Activated CD4-positive, alpha-beta memory T cell treated with anti-CD3 and anti-CD28 coated beads for 36 hours (primary cell): ENCODE results near the gene EMILIN3. TPM values are rescaled to one million over a fixed set of nuclear protein-coding genes. Genes with fewer than 3 reads are reported as not detected.
"Not testable (repeated sequence)": the region's sequence is repeated elsewhere in the genome, so short reads cannot be mapped to it uniquely, and the experiment has no call there.

ENCODE experiments used
- CTCF ChIA-PET: fragments of 350-600 bp; sonication (Branson Sonifier 250); formaldehyde crosslinking; loops from one replicate; lab custom pipeline; 2021; ENCODE audit warnings: antibody characterized with exemption, inconsistent platforms; lab: Charles Lee
- POLR2A ChIA-PET: fragments of 350-600 bp; sonication (Branson Sonifier 250); formaldehyde crosslinking; loops from one replicate; lab custom pipeline; 2021; ENCODE audit warnings: antibody characterized with exemption; lab: Charles Lee
- DNase-seq: peaks from one replicate; pipeline ENCODE4 v3.0.0-alpha.2; 2020
- H3K27ac Mint-ChIP-seq: one replicate; pipeline ENCODE4 v1.8.0; 2021; ENCODE audit warnings: mixed read lengths
- H3K27me3 Mint-ChIP-seq: one replicate; pipeline ENCODE4 v1.8.0; 2021; ENCODE audit warnings: mixed read lengths
- H3K36me3 Mint-ChIP-seq: one replicate; pipeline ENCODE4 v1.8.0; 2021; ENCODE audit warnings: mixed read lengths
- H3K4me1 Mint-ChIP-seq: one replicate; pipeline ENCODE4 v1.8.0; 2021; ENCODE audit warnings: low read depth, mixed read lengths
- H3K4me3 Mint-ChIP-seq: one replicate; pipeline ENCODE4 v1.8.0; 2021; ENCODE audit warnings: mild to moderate bottlenecking, mixed read lengths
- H3K9me3 Mint-ChIP-seq: one replicate; pipeline ENCODE4 v1.8.0; 2021; ENCODE audit warnings: mixed read lengths
- intact Hi-C: fragments of 100-400 bp; cut with micrococcal nuclease; formaldehyde crosslinking; loops from one replicate; pipeline ENCODE4 v1.15.1; 2023
- total RNA-seq, 2 experiments: library from RNA; stranded (reverse); gene quantifications; one replicate each; pipeline ENCODE4 v1.2.3, GENCODE V29; 2021

EMILIN3 gene
- total RNA-seq, 2 experiments from 2014 or later = not detected

DNA sequence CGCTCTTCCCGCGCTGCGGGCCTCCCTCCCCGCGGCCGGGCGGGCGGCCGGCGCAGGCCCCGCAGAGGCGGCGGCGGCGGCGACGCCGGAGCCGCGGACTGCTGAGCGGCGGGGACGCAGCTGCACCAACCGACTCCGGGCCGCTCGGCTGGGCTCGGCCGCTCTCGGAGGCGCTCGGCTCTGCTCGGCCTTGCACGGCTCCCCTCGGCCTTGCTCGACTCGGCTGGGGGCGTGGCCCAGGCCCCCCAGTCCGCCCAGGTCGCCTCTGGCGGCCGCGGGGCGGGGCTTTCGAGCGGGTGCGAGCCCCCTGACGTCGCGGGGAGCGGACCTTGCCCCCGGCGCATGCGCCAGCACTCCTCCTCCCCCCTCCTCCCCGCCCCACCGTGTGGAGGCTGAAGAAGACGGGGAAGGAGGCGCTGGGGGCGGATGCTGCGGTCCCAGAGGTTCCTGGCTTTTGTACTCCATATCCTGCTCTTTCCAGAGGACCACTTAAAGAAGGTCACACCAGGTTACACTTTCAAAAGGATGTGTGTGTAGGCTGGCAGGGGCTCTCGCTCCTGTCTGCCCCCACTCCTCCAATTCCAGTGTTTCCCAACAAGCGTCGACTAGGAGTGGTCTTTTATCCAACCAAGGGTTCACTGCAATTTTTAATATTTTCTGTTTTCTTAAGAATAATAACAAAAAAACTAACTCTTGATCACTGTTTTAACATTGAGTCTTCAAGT, 48.9 kb downstream of the EMILIN3 start, which contains the start of gene ZHX3:
Gene ZHX3, minus strand, starts transcription at position 186 of the 725 bp plus-strand sequence. CDS start 112,815 bp downstream, outside the sequence.
- Mint-ChIP-seq H3K4me1 (peaks cover 20% of the 10 kb centered on the region), H3K9me3 (no peaks in the 10 kb centered on the region), H3K27ac (peak within 1 kb of the TSS; percentile 14), H3K4me3 (peak within 1 kb of the TSS; percentile 67), H3K36me3 (no peaks in the 10 kb centered on the region), H3K27me3 (no peaks in the 10 kb centered on the region)
- DNase-seq = peak; percentile 97
- CTCF ChIA-PET = interaction anchor here (1.1 to 1.2 kb wide), 2 partner anchors 22 to 184 kb away, joined by 3 to 5 read pairs; no protein-coding TSS in a partner anchor
- intact Hi-C loops = loop anchor here (1.0 to 5.0 kb wide), 6 partner anchors 12 to 289 kb away; partner anchors contain the start of genes LPIN3, PLCG1 and TOP1
- POLR2A ChIA-PET = interaction anchor here (1.3 kb wide), 1 partner anchor 12 kb away, joined by 3 read pairs; no protein-coding TSS in a partner anchor

DNA sequence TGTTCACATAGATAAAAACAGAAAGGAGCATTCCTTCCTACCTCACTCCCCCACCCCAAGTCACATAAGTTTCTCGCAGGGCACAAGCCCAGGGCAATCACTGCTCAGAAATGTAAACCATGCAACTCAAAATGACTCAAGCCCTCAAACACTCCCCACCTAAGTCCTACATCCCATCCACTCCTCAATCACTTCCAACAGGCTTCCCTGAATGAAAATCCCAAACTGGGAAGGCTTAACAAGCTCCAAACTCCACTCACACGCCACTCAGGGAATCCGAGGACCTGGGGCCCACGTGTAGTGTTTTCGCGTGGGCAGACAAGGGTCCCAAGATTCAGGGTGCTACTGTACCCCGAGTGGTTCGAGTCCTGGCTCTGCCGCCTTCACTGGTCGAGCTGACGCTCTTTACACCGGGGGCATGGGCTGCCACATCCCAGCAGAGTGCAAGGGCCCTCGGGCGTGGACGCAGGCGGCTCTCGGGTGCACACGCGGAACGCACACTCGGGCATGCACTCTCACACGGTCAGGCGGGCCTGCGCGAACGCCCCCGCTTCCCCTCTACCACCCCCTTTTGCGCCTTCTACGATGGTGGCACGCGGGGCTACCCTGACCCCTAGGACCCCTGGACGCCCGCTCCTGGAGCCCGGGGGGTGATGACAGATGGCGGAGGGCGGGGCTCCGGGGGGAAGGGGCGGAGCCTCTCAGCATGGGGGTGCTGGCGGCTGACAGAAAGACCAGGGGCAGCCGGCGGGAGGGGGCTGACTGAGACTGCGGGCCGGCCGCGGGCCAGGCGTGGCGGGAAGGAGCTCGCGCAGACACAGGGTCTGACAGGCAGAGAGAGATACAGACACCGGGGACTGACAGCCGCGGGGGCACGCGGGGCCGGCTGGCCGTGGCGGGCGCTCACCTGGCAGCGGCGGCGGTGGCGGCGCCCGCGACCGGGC, 49.7 kb downstream of the EMILIN3 start:
- POLR2A ChIA-PET = no interaction called here
- no peaks in the 10 kb centered on the region for H3K36me3 Mint-ChIP-seq
- intact Hi-C loops = loop anchor here (1.0 to 5.0 kb wide), 6 partner anchors 12 to 288 kb away; partner anchors contain the start of genes LPIN3, PLCG1 and TOP1
- H3K9me3 Mint-ChIP-seq = no peaks in the 10 kb centered on the region
- DNase-seq = peak; percentile 84
- CTCF ChIA-PET = no interaction called here
- peak overlapping the region; percentile 14 for H3K27ac Mint-ChIP-seq
- H3K4me1 Mint-ChIP-seq = peaks cover 20% of the 10 kb centered on the region
- no peaks in the 10 kb centered on the region for H3K27me3 Mint-ChIP-seq
- peak overlapping the region; percentile 67 for H3K4me3 Mint-ChIP-seq

DNA sequence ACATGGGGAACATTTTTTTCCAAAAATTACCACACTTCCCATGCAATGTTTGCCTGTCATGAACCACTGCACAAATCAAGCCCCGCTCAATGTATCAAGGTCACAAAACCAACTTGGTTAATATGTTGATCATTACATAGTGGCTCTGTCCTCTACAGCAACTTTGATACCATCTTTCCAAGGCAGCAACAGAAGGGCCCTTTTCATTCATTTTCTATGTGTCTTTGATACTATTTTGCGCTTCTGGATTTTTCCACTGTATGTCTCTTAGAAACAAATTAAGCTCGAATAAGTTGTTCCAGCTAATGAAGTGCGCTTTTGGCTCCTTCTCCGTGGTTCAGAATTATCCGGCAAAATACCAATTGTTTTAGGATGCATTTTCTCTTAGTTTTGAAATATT, 50.6 kb downstream of the EMILIN3 start:
- ChIA-PET CTCF (no interaction called here), POLR2A (no interaction called here)
- Mint-ChIP-seq H3K27me3 (no peaks in the 10 kb centered on the region), H3K27ac (no peak overlapping the region), H3K36me3 (no peaks in the 10 kb centered on the region), H3K4me1 (peaks cover 20% of the 10 kb centered on the region), H3K4me3 (peak overlapping the region; percentile 67), H3K9me3 (no peaks in the 10 kb centered on the region)
- intact Hi-C loops = loop anchor here (2.0 to 5.0 kb wide), 4 partner anchors 84 to 287 kb away; partner anchors contain the start of genes PLCG1 and TOP1
- DNase-seq = no peak

DNA sequence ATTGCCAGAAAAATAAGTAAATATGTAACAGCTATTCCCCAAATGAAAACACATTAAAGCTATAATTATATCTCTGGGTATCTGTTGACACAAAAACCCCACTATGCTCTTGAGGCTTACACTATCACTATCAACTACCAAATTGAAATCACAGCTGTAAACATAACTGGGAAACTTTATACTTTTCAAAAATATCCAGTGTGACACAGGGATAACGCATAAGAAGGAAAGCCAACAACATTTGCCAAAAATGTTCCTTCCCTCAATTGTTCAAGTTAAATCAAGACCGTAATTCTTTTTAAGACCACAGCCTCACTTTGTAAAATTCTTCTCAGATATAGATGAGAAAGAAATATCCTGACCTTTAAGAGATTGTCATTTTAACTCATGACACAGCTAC, 52.2 kb downstream of the EMILIN3 start:
- Mint-ChIP-seq H3K4me1 (peaks cover 20% of the 10 kb centered on the region), H3K27me3 (no peaks in the 10 kb centered on the region), H3K36me3 (no peaks in the 10 kb centered on the region), H3K4me3 (no peak overlapping the region), H3K9me3 (no peaks in the 10 kb centered on the region), H3K27ac (no peak overlapping the region)
- DNase-seq = no peak
- ChIA-PET CTCF (no interaction called here), POLR2A (no interaction called here)
- intact Hi-C loops = no loop called here

DNA sequence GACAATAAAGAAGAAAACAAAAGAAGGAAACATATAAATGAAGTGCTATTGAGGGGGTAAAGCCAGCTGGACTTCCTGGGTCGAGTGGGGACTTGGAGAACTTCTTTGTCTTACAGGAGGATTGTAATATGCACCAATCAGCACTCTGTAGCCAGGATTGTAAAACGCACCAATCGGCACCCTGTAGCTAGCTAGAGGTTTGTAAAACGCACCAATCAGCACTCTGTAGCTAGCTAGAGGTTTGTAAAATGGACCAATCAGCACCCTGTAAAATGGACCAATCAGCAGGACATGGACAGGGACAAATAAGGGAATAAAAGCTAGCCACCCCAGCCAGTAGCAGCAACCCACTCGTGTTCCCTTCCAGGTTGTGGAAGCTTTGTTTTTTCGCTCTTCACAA, 54.6 kb downstream of the EMILIN3 start:
- POLR2A ChIA-PET, intact Hi-C loops, H3K4me3 Mint-ChIP-seq, H3K27ac Mint-ChIP-seq, DNase-seq, H3K27me3 Mint-ChIP-seq, H3K36me3 Mint-ChIP-seq, H3K9me3 Mint-ChIP-seq: not testable (repeated sequence)
- peaks cover 16% of the 10 kb centered on the region for H3K4me1 Mint-ChIP-seq
- CTCF ChIA-PET = interaction anchor here (1.5 kb wide), 1 partner anchor 139 kb away, joined by 4 read pairs; no protein-coding TSS in a partner anchor

Other genes starting within 250 kb of the EMILIN3 start
- gene PLCG1, start 229.3 kb downstream of the EMILIN3 start, total RNA-seq = 100 to 1,000 TPM; 133 to 139 TPM
- 10 to 100 TPM in 1 of 2 experiments, 1 to 10 TPM in 1; 9.4 to 11.3 TPM for gene ZHX3, start 49.1 kb downstream of the EMILIN3 start, total RNA-seq
- under 1 TPM; 0.77 to 0.97 TPM for gene LPIN3, start 26.0 kb downstream of the EMILIN3 start, total RNA-seq